HFF-Myc (cell line): ENCODE measurements around the gene PTMS.

ENCODE experiments used
- DNase-seq: peaks from one replicate; pipeline ENCODE4 v3.0.0-alpha.2; 2011; ENCODE audit warnings: low read depth; ENCODE audit errors: extremely low read depth
- H3K4me3 ChIP-seq: replicated peaks from 2 replicates; pipeline ENCODE4 v1.5.1; 2011; ENCODE audit warnings: low read depth, mild to moderate bottlenecking, control low read depth, low read length
- CTCF ChIP-seq: IDR thresholded peaks from 2 replicates; pipeline ENCODE4 v1.5.1; 2012; ENCODE audit warnings: mild to moderate bottlenecking, low read depth, low read length, control low read depth; ENCODE audit errors: missing control alignments

Gene PTMS

GRCh38 chr12:6768990-6769389 lies 2.8 kb downstream of the PTMS start:
- no peak for DNase-seq
- no peak for TF ChIP-seq CTCF
- peak overlapping the region; percentile 93 for H3K4me3 ChIP-seq

GRCh38 chr12:6769666-6770065 lies 3.5 kb downstream of the PTMS start:
- no peak overlapping the region for H3K4me3 ChIP-seq
- no peak for DNase-seq
- no peak for TF ChIP-seq CTCF

GRCh38 chr12:6770094-6770493 lies 3.9 kb downstream of the PTMS start:
- no peak for TF ChIP-seq CTCF
- no peak for DNase-seq
- no peak overlapping the region for H3K4me3 ChIP-seq

- no peak for TF ChIP-seq CTCF
- H3K4me3 ChIP-seq: no peak overlapping the region
- no peak for DNase-seq
Observed at GRCh38 chr12:6770600-6770999, 4.4 kb downstream of the PTMS start.

- no peak overlapping the region for H3K4me3 ChIP-seq
- no peak for TF ChIP-seq CTCF
- no peak for DNase-seq
Observed at GRCh38 chr12:6771091-6771495, 4.9 kb downstream of the PTMS start.

GRCh38 chr12:6771509-6772330 lies 5.6 kb downstream of the PTMS start:
- no peak overlapping the region for H3K4me3 ChIP-seq
- TF ChIP-seq CTCF: no peak

GRCh38 chr12:6772331-6772695 lies 6.2 kb downstream of the PTMS start, which contains the start of gene LAG3:
Gene LAG3 (plus strand): TSS chr12:6772520. CDS start chr12:6772853, 333 bp downstream.
- no peak within 1 kb of the TSS for H3K4me3 ChIP-seq
- DNase-seq: no peak
- no peak for TF ChIP-seq CTCF

More at GRCh38 chr12:6771509-6772330, 5.6 kb downstream of the PTMS start:
- DNase-seq: no peak
